HG03045 (cell line): ENCODE measurements around the gene CRYBG3.
"Not testable (repeated sequence)": the region's sequence is repeated elsewhere in the genome, so short reads cannot be mapped to it uniquely, and the experiment has no call there.

ENCODE experiments used
- ATAC-seq: cut with Tn5 transposase; IDR thresholded peaks from one replicate; pipeline ENCODE4 v1.9.1; 2021; ENCODE audit warnings: mild to moderate bottlenecking, moderate library complexity; ENCODE audit not compliant: unreplicated experiment

Gene CRYBG3

GRCh38 chr3:97895216-97895615 is 73.4 kb downstream of the CRYBG3 start:
- ATAC-seq = no peak

DNA sequence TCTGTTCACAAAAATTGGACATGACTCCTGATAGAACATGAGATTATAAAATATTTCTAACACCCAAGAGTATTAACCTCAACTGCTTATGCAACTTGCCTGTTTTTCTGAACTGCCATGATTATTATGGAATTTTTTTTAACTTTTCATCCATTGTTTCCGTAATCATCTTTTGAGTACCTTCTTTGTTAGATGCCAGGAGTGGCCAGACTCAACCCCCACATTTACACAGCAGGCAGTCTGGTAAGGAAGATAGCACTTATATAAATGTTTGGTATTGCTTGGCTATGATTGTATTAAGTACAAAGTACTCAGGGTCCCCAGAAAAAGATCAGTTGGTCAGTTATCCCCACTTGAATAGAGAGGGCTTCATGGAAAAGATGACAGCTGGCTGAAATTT is 74.3 kb downstream of the CRYBG3 start:
- no peak for ATAC-seq

DNA sequence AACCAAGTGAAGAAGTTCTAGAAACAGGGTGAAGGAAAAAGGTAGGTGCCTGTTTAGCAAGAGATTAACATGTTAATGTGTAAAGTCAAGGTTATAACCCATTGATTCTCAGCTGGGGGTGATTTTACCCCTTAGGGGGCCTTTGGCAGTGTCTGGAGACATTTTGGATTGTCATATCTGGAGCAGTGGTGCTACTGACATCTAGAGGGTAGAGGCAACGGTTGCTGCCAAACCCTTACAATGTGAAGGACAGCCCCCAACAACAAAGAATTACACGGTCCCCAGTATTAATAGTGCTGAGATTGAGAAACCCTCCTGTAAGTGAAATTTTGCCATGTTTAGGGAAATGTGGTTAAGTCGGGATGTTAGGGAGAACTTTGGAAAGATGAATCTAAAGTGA is 74.7 kb downstream of the CRYBG3 start:
- no peak for ATAC-seq

GRCh38 chr3:97899331-97899730 is 77.5 kb downstream of the CRYBG3 start:
- ATAC-seq = no peak

GRCh38 chr3:97901313-97902248 is 79.8 kb downstream of the CRYBG3 start:
- no peak for ATAC-seq

DNA sequence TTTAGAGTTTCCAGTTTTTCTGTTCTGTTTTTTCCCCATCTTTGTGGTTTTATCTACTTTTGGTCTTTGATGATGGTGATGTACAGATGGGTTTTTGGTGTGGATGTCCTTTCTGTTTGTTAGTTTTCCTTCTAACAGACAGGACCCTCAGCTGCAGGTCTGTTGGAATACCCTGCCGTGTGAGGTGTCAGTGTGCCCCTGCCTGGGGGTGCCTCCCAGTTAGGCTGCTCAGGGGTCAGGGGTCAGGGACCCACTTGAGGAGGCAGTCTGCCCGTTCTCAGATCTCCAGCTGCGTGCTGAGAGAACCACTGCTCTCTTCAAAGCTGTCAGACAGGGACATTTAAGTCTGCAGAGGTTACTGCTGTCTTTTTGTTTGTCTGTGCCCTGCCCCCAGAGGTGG is 88.0 kb downstream of the CRYBG3 start:
- ATAC-seq = not testable (repeated sequence)

DNA sequence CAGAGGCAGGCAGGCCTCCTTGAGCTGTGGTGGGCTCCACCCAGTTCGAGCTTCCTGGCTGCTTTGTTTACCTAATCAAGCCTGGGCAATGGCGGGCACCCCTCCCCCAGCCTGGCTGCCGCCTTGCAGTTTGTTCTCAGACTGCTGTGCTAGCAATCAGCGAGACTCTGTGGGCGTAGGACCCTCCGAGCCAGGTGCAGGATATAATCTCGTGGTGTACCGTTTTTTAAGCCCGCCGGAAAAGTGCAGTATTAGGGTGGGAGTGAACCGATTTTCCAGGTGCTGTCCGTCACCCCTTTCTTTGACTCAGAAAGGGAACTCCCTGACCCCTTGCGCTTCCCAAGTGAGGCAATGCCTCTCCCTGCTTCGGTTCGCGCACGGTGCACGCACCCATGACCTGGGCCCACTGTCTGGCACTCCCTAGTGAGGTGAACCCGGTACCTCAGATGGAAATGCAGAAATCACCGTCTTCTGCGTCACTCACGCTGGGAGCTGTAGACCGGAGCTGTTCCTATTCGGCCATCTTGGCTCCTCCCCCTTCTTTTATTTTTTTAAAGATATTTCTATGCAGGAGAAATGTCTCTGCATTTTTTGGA is 88.5 kb downstream of the CRYBG3 start:
- ATAC-seq = not testable (repeated sequence)

DNA sequence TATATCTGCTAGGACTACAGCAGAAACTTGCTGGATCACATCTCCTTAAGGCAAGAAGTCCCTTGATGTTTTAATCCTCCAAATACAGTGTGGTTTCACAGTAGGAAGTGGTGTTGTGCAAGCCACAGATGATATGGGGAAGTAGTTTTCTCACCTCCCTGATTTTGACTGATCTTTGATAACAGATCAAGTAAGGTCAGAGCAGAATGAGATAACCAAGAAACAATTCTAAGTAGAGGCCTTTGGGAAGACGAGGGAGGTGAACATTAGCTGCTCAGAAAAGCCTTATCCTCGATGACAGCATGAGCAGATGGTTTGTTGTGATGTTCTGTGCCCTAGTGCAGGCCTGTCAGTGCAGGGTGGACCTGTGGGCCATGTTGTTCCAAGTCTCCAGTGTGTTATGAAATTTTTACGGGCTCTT is 89.1 kb downstream of the CRYBG3 start:
- ATAC-seq = no peak

DNA sequence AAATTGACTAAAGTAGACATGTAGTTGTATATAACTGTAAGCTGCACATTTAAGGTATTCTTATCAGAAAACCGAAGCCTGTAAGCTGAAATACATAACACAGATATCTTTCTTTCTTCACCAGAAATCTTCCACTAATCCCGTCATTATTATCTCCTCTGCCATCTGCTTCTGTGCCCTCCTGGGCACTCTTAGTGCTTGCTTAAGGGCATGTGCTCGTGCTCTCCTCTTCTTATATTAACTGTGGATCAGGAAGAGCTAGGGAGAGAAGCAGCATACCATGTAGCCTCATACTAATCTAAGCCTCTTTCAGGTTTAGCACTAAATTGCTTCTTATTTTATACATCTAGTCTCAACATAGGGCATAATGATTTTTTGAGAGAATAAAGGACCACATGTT is 89.6 kb downstream of the CRYBG3 start:
- ATAC-seq = no peak

DNA sequence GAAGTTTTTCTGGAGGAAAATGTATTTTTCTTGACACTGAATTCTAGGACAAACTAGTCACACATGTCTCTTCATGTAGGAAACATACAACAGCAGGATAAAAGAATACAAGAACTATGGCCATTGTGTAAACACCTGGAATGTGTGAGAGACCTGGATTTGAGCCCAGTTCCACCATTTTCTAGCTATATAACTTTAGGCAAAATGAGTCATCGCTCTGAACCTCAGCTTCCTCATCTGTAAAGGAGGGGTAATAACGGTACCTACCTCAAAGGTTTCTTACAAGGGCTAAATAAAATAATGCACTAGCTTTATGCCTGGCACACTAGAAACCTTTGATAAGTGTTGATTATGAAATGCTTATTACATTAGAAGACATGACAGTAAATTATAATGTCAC is 92.6 kb downstream of the CRYBG3 start:
- ATAC-seq = no peak

GRCh38 chr3:97916576-97916975 is 94.8 kb downstream of the CRYBG3 start:
- no peak for ATAC-seq

DNA sequence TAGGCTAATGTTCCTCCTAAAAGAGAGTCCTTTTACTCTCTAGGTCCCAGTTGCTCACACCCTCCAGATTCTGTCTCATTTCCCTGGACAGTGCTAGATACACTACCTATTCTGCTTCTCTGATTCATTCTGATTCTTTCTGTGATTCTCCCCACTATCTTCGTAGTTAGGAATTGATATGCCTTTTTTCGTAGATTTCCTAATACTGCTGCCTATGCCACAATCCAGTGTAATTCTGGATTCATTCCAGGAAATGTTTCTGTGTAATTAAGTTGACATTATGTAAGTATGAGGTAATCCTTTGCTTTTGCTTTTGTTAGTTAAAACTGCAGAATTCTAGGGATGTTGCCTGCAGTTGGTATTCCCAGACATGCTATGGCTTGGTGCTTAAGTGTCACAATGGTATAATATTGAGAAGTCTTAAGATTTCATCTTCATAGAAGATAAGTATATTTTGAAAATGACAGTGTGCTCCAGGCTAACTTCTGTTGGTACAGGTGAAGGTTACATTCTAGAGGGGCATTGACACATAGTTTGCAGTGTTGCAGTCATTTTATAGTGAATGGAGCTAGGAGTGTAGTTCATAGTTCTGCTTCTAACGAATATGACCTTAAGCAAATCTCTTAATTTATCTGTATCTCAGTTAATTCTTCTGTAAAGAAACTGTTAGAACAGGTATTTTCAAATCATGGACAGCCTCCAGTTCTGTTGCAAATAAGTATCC is 96.2 kb downstream of the CRYBG3 start:
- ATAC-seq = no peak

- ATAC-seq = no peak
These were observed 105.9 kb downstream of the CRYBG3 start for GRCh38 chr3:97927704-97928103.

DNA sequence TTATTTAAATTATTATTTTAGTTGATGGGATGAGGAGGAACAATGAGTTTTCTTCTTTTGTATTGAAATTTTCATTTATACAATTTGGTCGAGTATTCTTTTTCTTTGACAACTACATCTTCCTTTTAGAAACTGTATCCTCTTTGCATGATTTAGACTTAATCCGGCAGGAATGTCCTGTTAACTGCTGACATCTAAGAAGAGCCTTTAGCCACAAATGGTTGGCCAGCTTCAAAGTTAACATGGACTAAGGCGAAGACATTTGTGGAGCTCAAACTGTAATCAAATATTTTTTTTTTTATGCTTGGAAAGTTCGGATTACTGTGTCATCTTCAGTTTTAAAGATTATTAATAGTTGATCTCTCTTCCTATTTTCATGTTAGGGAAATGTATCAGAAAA is 107.2 kb downstream of the CRYBG3 start:
- no peak for ATAC-seq

- no peak for ATAC-seq
These were observed 108.2 kb downstream of the CRYBG3 start for GRCh38 chr3:97930018-97930417.

GRCh38 chr3:97931218-97931617 is 109.4 kb downstream of the CRYBG3 start:
- ATAC-seq = no peak

GRCh38 chr3:97932387-97932801 is 110.6 kb downstream of the CRYBG3 start:
- ATAC-seq = no peak

DNA sequence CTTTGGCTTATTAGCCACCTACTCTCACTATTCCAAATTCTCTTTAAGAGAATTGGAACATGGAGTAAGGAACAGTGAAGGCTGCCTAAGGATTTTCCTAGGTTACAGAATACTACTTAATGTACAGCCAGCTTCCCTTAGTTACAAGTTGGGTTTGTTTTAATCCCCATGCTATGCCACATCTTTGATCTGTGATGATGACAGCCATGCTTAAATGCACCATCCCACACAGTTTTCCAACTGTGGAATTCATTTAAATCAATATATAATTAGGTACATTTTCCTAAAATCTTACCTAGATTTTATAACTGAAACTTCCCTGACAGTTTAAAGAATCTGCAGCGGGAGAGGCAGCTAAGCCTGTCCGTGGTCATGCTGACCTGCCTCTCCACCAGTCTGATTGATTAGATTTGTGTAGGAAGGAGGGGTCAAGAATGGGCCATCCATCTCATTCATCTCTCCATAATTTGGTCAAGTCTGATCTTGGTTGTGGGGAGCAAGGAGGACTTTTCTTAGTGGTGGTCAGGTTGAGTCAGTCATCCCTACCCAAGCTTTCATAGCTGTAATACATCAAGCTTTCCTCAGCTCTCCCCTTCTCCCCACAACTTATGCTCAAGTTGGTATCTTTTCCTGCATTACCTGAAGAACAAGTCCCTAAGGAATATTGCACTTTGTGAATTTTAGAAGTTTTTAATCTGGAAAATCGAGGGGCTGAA is 113.3 kb downstream of the CRYBG3 start:
- no peak for ATAC-seq

DNA sequence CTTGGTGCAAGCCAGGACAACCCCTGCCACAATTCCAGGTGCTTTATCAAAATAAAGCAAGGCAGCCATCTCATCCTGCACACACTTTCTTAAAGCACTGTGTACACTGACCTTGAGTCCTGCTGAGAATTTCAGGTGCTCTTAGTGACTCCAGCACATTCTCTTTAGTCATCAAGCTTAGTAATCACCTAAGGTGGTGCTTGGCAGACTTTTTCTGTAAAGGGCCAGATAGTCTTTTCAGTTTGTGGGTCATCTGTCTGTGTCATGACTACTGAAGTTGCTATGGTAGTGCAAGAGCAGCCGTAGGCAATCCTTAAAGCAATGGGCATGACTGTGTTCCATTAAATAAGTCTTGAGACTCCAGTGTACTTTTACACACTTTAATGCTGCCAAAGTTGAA is 114.0 kb downstream of the CRYBG3 start:
- no peak for ATAC-seq

DNA sequence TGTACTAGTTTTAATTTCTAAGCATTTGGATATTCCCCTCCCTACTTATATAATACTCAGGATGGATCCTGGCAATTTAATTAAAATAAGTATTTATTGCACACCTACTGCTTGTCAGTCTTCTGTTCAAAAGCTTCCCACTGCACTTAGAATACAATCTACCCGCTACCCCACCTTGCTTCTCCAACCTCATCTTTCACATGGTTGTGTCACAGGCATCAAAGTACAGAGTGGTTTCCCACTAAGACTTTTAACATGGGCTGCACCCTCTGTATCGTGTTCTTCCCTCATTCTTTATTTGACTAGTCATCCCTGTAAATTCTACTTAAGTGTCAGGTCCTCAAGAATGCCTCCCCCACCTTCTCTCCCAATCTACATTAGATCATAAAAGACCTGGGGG is 115.4 kb downstream of the CRYBG3 start:
- no peak for ATAC-seq

DNA sequence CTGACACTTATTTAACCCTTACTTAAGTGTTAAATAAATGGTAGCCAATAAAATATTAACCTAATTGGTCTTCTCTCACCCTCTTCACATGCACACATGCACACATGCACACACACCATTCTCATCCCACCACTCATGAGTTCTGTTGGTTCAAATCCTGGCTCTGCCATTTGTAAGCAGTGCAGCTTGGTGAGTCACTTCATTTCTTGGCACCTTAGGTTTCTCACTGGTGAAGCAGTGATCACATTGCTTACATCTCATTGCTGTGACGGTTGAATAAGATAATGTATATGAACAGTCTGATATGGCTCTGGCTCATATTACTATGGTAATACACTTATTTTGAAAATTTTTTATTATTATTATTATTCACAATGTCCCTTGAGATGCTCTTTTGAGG is 116.6 kb downstream of the CRYBG3 start:
- ATAC-seq = no peak
